ENCODE results near the gene COPA. TPM values are rescaled to one million over a fixed set of nuclear protein-coding genes. Genes with fewer than 3 reads are reported as not detected.

COPA gene
- total and polyA plus RNA-seq, 2 donors (not counting 3 experiments of a cell fraction or from before 2014, with no cell fraction given): 127 to 185 TPM

DNA sequence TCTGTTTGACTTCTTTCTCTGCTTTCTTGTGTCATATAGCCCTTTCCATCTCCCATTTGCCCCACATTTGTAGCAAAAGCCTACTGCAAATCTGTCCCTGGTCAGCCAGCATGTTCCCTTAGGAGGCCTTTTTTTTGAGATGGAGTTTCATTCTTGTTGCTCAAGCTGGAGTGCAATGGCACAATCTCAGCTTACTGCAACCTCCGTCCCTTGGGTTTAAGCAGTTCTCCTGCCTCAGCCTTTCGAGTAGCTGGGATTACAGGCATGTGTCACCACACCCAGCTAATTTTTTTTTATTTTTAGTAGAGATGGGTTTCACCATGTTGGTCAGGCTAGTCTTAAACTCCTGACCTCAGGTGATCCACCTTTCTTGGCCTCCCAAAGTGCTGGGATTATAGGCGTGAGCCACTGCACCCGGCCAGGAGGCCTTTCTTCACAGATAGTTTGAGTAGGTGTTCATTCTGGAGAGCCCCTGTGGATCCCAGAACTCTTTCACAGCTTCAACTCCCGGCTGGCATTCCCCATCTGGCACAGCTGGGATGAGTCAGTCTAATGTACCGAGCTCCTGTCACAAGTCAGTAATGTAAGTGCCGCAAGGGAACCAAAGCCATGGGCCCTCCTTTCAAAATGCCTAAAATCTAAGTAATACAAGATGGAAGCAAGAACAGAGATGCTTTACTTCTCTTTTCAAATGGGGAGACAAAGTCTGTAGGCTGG lies 14.4 kb upstream of the COPA start:
- dilution Hi-C loops (cut with MboI; ENCODE audit: extremely low pct_ligation_motif_present, low sequenced_read_pairs): no loop called here
- no peak overlapping the region for H3K9ac ChIP-seq (replicated peaks; ENCODE audit: extremely low read depth, insufficient read depth, low read length)
- H3K27ac ChIP-seq (ENCODE audit: insufficient read depth, low read depth, low read length): no peak overlapping the region
- ChIA-PET CTCF (interaction anchor here (0.7 to 8.9 kb wide), 2 partner anchors 19 to 59 kb away, joined by 3 to 100 read pairs; no protein-coding TSS in a partner anchor), POLR2A (no interaction called here)
- H4K20me1 ChIP-seq (replicated peaks; ENCODE audit: control insufficient read depth, extremely low read depth, insufficient read depth, low read length): peaks cover 2% of the 10 kb centered on the region
- no peak for DNase-seq (ENCODE audit: low read depth, low spot score)
- no peaks in the 10 kb centered on the region for H3K27me3 ChIP-seq (ENCODE audit: control insufficient read depth in 2 of 2, insufficient read depth in 2 of 2, low read length in 2 of 2)
- no peaks in the 10 kb centered on the region for H3K79me2 ChIP-seq (ENCODE audit: control insufficient read depth, insufficient read depth, low read length)
- no peaks in the 10 kb centered on the region for H3K4me1 ChIP-seq (ENCODE audit: control insufficient read depth, extremely low read depth, insufficient read depth, low read length)
- no peak overlapping the region for H3K4me3 ChIP-seq (replicated peaks in 1 of 3; ENCODE audit: insufficient read depth in 1 of 3, low read depth in 1 of 3, low read length in 3 of 3)
- no peak for FAIRE-seq
- BruUV-seq (replicated peaks): no TSS peak
- H3K9me3 ChIP-seq (replicated peaks; ENCODE audit: control insufficient read depth, insufficient read depth, low read length): no peaks in the 10 kb centered on the region
- H3K9me1 ChIP-seq (replicated peaks; ENCODE audit: control insufficient read depth, extremely low read depth, insufficient read depth, low read length): no peaks in the 10 kb centered on the region
- intact Hi-C loops (cut with micrococcal nuclease): no loop called here
- H3K4me2 ChIP-seq (ENCODE audit: insufficient read depth, low read length): no peak overlapping the region
- no peak for TF ChIP-seq POLR2AphosphoS5 (IDR thresholded peaks at IDR 0.05; ENCODE audit: insufficient read depth, low read depth, low read length)
- no peak for TF ChIP-seq MYC (IDR thresholded peaks at IDR 0.05; ENCODE audit: low read depth, low read length)
- no peak for TF ChIP-seq POLR2A (IDR thresholded peaks at IDR 0.05; ENCODE audit: low read depth, low read length)
- H3K36me3 ChIP-seq (ENCODE audit: control insufficient read depth in 2 of 2, extremely low read depth in 1 of 2, insufficient read depth in 2 of 2, low read length in 2 of 2): peaks cover 20 to 52% of the 10 kb centered on the region in 2 experiments
- H2AFZ ChIP-seq (ENCODE audit: low read depth, low read length): no peak overlapping the region

DNA sequence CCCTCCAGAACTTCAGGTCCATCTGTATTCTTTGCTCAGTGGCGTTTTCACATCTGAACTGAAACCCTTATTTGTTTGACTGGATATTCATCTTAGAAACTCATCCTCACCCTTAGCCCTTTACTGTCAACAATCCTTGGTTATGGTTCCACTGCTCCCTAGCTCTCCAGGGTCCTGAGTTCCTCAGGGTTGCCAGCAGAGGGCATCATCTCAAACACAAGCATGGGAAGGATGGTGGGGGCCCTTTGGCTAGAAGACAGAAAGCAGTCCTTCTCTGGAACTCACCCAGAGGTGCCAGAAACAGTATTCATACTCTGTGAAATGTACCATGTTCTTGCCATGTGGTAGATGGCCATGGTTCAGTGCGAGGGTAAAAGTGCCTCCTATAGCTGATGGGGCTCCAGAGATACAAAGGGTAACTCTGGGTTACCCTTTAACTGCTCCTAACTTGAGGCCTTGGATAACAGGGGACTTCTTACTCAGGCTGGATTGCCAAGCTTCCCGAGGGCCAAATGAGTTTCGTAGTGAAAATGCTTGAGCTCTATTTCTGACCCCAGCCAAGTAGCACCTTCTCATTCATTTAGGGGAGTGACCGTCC lies 11.4 kb upstream of the COPA start:
- dilution Hi-C loops (cut with MboI; ENCODE audit: extremely low pct_ligation_motif_present, low sequenced_read_pairs): no loop called here
- Histone ChIP-seq H3K9me1 (replicated peaks; ENCODE audit: control insufficient read depth, extremely low read depth, insufficient read depth, low read length) (no peaks in the 10 kb centered on the region), H3K79me2 (ENCODE audit: control insufficient read depth, insufficient read depth, low read length) (no peaks in the 10 kb centered on the region), H3K9ac (replicated peaks; ENCODE audit: extremely low read depth, insufficient read depth, low read length) (no peak overlapping the region), H3K9me3 (replicated peaks; ENCODE audit: control insufficient read depth, insufficient read depth, low read length) (no peaks in the 10 kb centered on the region), H3K36me3 (ENCODE audit: control insufficient read depth in 2 of 2, extremely low read depth in 1 of 2, insufficient read depth in 2 of 2, low read length in 2 of 2) (peaks cover 32 to 63% of the 10 kb centered on the region in 2 experiments), H4K20me1 (replicated peaks; ENCODE audit: control insufficient read depth, extremely low read depth, insufficient read depth, low read length) (no peaks in the 10 kb centered on the region), H3K4me2 (ENCODE audit: insufficient read depth, low read length) (no peak overlapping the region), H3K4me3 (replicated peaks in 1 of 3; ENCODE audit: insufficient read depth in 1 of 3, low read depth in 1 of 3, low read length in 3 of 3) (no peak overlapping the region), H3K27ac (ENCODE audit: insufficient read depth, low read depth, low read length) (no peak overlapping the region), H3K27me3 (ENCODE audit: control insufficient read depth in 2 of 2, insufficient read depth in 2 of 2, low read length in 2 of 2) (no peaks in the 10 kb centered on the region), H2AFZ (ENCODE audit: low read depth, low read length) (no peak overlapping the region), H3K4me1 (ENCODE audit: control insufficient read depth, extremely low read depth, insufficient read depth, low read length) (no peaks in the 10 kb centered on the region)
- DNase-seq (ENCODE audit: low read depth, low spot score): no peak
- ChIA-PET POLR2A (no interaction called here), CTCF (interaction anchor here (0.6 to 8.9 kb wide), 15 partner anchors 9 to 255 kb away, joined by 3 to 100 read pairs (median 3); partner anchors contain the start of gene NHLH1)
- BruUV-seq (replicated peaks): no TSS peak
- intact Hi-C loops (cut with micrococcal nuclease): loop anchor here (1.0 kb wide), 2 partner anchors 22 to 62 kb away; no protein-coding TSS in a partner anchor
- peak; percentile 8 for FAIRE-seq
- no peak for TF ChIP-seq EZH2 (IDR thresholded peaks at IDR 0.05; ENCODE audit: borderline replicate concordance, low read depth, low read length, severe bottlenecking)
- TF ChIP-seq, protein P1, sequence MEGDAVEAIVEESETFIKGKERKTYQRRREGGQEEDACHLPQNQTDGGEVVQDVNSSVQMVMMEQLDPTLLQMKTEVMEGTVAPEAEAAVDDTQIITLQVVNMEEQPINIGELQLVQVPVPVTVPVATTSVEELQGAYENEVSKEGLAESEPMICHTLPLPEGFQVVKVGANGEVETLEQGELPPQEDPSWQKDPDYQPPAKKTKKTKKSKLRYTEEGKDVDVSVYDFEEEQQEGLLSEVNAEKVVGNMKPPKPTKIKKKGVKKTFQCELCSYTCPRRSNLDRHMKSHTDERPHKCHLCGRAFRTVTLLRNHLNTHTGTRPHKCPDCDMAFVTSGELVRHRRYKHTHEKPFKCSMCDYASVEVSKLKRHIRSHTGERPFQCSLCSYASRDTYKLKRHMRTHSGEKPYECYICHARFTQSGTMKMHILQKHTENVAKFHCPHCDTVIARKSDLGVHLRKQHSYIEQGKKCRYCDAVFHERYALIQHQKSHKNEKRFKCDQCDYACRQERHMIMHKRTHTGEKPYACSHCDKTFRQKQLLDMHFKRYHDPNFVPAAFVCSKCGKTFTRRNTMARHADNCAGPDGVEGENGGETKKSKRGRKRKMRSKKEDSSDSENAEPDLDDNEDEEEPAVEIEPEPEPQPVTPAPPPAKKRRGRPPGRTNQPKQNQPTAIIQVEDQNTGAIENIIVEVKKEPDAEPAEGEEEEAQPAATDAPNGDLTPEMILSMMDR (IDR thresholded peaks at IDR 0.05; ENCODE audit: extremely low read depth in 1 of 2, insufficient read depth in 1 of 2, low read depth in 1 of 2, low read length in 2 of 2): peak; percentile 56 to 62

All from endothelial cell of umbilical vein (primary cell).